K562 (cell line): ENCODE results near the gene UNC5B. TPM values are rescaled to one million over a fixed set of nuclear protein-coding genes. Genes with fewer than 3 reads are reported as not detected.
A peak's percentile ranks its signal among the peaks of the same experiment; 100 is the strongest.

Source experiments
- ARID3B ChIP-seq: fragments of 250-450 bp; sonication (Bioruptor Pico); IDR thresholded peaks from 2 replicates; pipeline ENCODE4 v1.4.0; 2020; ENCODE audit warnings: borderline replicate concordance
- ATF3 ChIP-seq, 2 experiments: fragments of 450-650 bp in 1 of 2; sonication (generic) in 1 of 2; formaldehyde crosslinking in 1 of 2; IDR thresholded peaks in 1 of 2; conservative IDR thresholded peaks in 1 of 2; 2 replicates each; pipeline versions ENCODE4 v1.6.1 to v1.8.1; 2016 to 2023; ENCODE audit warnings: mild to moderate bottlenecking in 2 of 2, moderate library complexity in 2 of 2, inconsistent platforms in 1 of 2, missing genetic modification reagents in 1 of 2
- BRCA1 ChIP-seq, 2 experiments: fragments of 450-650 bp in 1 of 2; sonication (generic) in 1 of 2; formaldehyde crosslinking in 1 of 2; IDR thresholded peaks; 2 replicates each; pipeline versions ENCODE4 v1.5.0 to v1.6.1; 2017 to 2020; ENCODE audit warnings: mild to moderate bottlenecking in 1 of 2, missing genetic modification reagents in 1 of 2
- CHCHD3 ChIP-seq: fragments of 250-450 bp; sonication (Bioruptor Pico); IDR thresholded peaks from 2 replicates; pipeline ENCODE4 v2.1.2; 2022; ENCODE audit warnings: mild to moderate bottlenecking
- CSDE1 ChIP-seq, 2 experiments: fragments of 450-650 bp; IDR thresholded peaks; 2 replicates each; pipeline ENCODE4 v1.6.1; 2016; ENCODE audit warnings: mild to moderate bottlenecking in 1 of 2
- DMBX1 ChIP-seq: fragments of 250-450 bp; sonication (Bioruptor Pico); IDR thresholded peaks from 2 replicates; pipeline ENCODE4 v1.8.0; 2022; ENCODE audit warnings: inconsistent platforms, mild to moderate bottlenecking, moderate library complexity, borderline replicate concordance
- L3MBTL2 ChIP-seq: fragments of 450-650 bp; IDR thresholded peaks from 2 replicates; pipeline ENCODE4 v1.6.1; 2016; ENCODE audit warnings: mild to moderate bottlenecking, moderate library complexity
- NFIX ChIP-seq: fragments of 250-450 bp; sonication (Bioruptor Pico); IDR thresholded peaks from 2 replicates; pipeline ENCODE4 v1.4.0; 2020; ENCODE audit warnings: low read depth, mild to moderate bottlenecking, moderate library complexity
- TAF15 ChIP-seq: fragments of 200-400 bp; formaldehyde crosslinking; IDR thresholded peaks from 2 replicates; pipeline ENCODE4 v1.6.1; 2017; ENCODE audit warnings: mild to moderate bottlenecking, low read depth, low read length, moderate library complexity
- ZEB2 ChIP-seq: fragments of 450-650 bp; IDR thresholded peaks from 2 replicates; pipeline ENCODE4 v1.6.1; 2016
- ZNF197 ChIP-seq: fragments of 200-800 bp; sonication (Bioruptor generic); IDR thresholded peaks from 2 replicates; pipeline ENCODE4 v1.6.1; 2016; ENCODE audit warnings: low read depth, missing genetic modification characterization, missing compliant biosample characterization
- polyA plus RNA-seq, 8 experiments: library from polyadenylated mRNA; depleted of rRNA in 4 of 8; stranded (reverse) in 5 of 8; unstranded in 3 of 8; fragments of >200 nt; fragmentation: Nextera tagmentation in 2 of 8; fragmentation: Illumina TruSeq in 1 of 8; extraction: Ambion mirVana in 2 of 8; extraction: Trizol in 1 of 8; gene quantifications; 2 replicates each; pipeline versions ENCODE4 v1.2.1 to v1.2.3, GENCODE V29; 2011 to 2014; ENCODE audit warnings: inconsistent platforms in 1 of 8, missing spikeins in 1 of 8
- total RNA-seq, 7 experiments: library from RNA; depleted of rRNA in 6 of 7; stranded (reverse); fragments of >200 nt in 6 of 7; fragmentation: Illumina TruSeq in 2 of 7; extraction: Trizol in 2 of 7; gene quantifications; 2 replicates each; pipeline versions ENCODE4 v1.2.1 to v1.2.3, GENCODE V29; 2011 to 2021; ENCODE audit warnings: low replicate concordance in 1 of 7

The UNC5B gene
- total and polyA plus RNA-seq, 9 of the 15 experiments (the other 6 are each of a cell fraction or from before 2014, with no cell fraction given) = 0.10 to 8.4 (median 2.1) TPM

GRCh38 chr10:71319800-71320392, 107.5 kb downstream of the UNC5B start (continued):
- TF ChIP-seq ZNF197 = peak; percentile 42; the same call in 1 of the 2 replicates
- no peak for TF ChIP-seq ARID3B
- no peak for TF ChIP-seq TAF15
- no peak for TF ChIP-seq DMBX1 (CRISPR knock-in tag)
- TF ChIP-seq CSDE1 (IDR thresholded peaks at IDR 0.05) = no peak
- no peak for TF ChIP-seq CHCHD3 (CRISPR knock-in tag)
- TF ChIP-seq L3MBTL2 = peak; percentile 86; the same call in 1 of the 2 replicates
- TF ChIP-seq BRCA1 (IDR thresholded peaks at IDR 0.05) = no peak
- TF ChIP-seq BRCA1 (CRISPR knock-in tag; IDR thresholded peaks at IDR 0.05) = peak; percentile 54; the same call in 1 of the 2 replicates
- no peak for TF ChIP-seq NFIX (CRISPR knock-in tag)
- no peak for TF ChIP-seq ATF3 (IDR thresholded peaks at IDR 0.05)
- TF ChIP-seq ATF3 (CRISPR knock-in tag; conservative IDR thresholded peaks at IDR 0.05) = 0 out of 2 replicates have a peak, but pooled peaks have one; percentile 16
- TF ChIP-seq ZEB2 = 0 out of 2 replicates have a peak, but pooled peaks have one; percentile 7
